ENCODE measurements around the gene ZNF385B.

GRCh38 chr2:179793238-179793637 is 68.2 kb downstream of the ZNF385B start:
- TF ChIP-seq, protein P1, sequence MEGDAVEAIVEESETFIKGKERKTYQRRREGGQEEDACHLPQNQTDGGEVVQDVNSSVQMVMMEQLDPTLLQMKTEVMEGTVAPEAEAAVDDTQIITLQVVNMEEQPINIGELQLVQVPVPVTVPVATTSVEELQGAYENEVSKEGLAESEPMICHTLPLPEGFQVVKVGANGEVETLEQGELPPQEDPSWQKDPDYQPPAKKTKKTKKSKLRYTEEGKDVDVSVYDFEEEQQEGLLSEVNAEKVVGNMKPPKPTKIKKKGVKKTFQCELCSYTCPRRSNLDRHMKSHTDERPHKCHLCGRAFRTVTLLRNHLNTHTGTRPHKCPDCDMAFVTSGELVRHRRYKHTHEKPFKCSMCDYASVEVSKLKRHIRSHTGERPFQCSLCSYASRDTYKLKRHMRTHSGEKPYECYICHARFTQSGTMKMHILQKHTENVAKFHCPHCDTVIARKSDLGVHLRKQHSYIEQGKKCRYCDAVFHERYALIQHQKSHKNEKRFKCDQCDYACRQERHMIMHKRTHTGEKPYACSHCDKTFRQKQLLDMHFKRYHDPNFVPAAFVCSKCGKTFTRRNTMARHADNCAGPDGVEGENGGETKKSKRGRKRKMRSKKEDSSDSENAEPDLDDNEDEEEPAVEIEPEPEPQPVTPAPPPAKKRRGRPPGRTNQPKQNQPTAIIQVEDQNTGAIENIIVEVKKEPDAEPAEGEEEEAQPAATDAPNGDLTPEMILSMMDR (IDR thresholded peaks at IDR 0.05) = no peak
- TF ChIP-seq POLR2A (IDR thresholded peaks at IDR 0.05) = no peak

Data from Peyer's patch (tissue), 4 donors.